CD4-positive, alpha-beta T cell treated with Interleukin-2 at 100 ng/mL for 4 hours (primary cell): ENCODE measurements around the gene ALPL.

Experiments
- DNase-seq: peaks from one replicate; pipeline ENCODE4 v3.0.0-alpha.2; 2020; ENCODE audit warnings: low spot score

The ALPL gene

GRCh38 chr1:21598904-21599303 lies 89.7 kb downstream of the ALPL start:
- no peak for DNase-seq

- no peak for DNase-seq
Measured at GRCh38 chr1:21599402-21599801, 90.2 kb downstream of the ALPL start.

- DNase-seq = no peak
Measured at GRCh38 chr1:21601278-21602048, 92.2 kb downstream of the ALPL start.

GRCh38 chr1:21603177-21604138 lies 94.2 kb downstream of the ALPL start:
- no peak for DNase-seq

GRCh38 chr1:21604208-21604957 lies 95.2 kb downstream of the ALPL start:
- no peak for DNase-seq

- no peak for DNase-seq
Measured at GRCh38 chr1:21605012-21605715, 95.9 kb downstream of the ALPL start.

- DNase-seq = no peak
Measured at GRCh38 chr1:21605964-21606705, 96.9 kb downstream of the ALPL start.

- no peak for DNase-seq
Measured at GRCh38 chr1:21607549-21608529, 98.6 kb downstream of the ALPL start.

- no peak for DNase-seq
Measured at GRCh38 chr1:21608798-21609197, 99.6 kb downstream of the ALPL start.

- DNase-seq = no peak
Measured at GRCh38 chr1:21610027-21610426, 100.8 kb downstream of the ALPL start.

- no peak for DNase-seq
Measured at GRCh38 chr1:21610989-21611785, 102.0 kb downstream of the ALPL start.

- DNase-seq = no peak
Measured at GRCh38 chr1:21612057-21612456, 102.8 kb downstream of the ALPL start.

GRCh38 chr1:21613072-21613867 lies 104.0 kb downstream of the ALPL start:
- DNase-seq = no peak

GRCh38 chr1:21614419-21615115 lies 105.3 kb downstream of the ALPL start:
- DNase-seq = no peak

- no peak for DNase-seq
Measured at GRCh38 chr1:21616372-21616771, 107.1 kb downstream of the ALPL start.

- DNase-seq = no peak
Measured at GRCh38 chr1:21617126-21617738, 108.0 kb downstream of the ALPL start.

- DNase-seq = no peak
Measured at GRCh38 chr1:21618059-21618458, 108.8 kb downstream of the ALPL start.
